SU-DHL-6 (cell line): ENCODE measurements around the gene DNAJC9.

Experiments
- H2AFZ ChIP-seq: fragments of 200-600 bp; sonication (generic); 2 replicates; pipeline ENCODE4 v1.6.1; 2014; ENCODE audit warnings: low read depth, mild to moderate bottlenecking, moderate library complexity, mixed read lengths, antibody characterized with exemption, low read length; ENCODE audit not compliant: severe bottlenecking
- H3F3A ChIP-seq: fragments of 200-600 bp; shearing (Covaris generic); 2 replicates; pipeline ENCODE4 v1.6.0; 2016; ENCODE audit warnings: antibody characterized with exemption, mild to moderate bottlenecking; ENCODE audit not compliant: insufficient read depth
- H3K27ac ChIP-seq: fragments of 200-600 bp; sonication (generic); 2 replicates; pipeline ENCODE4 v1.5.1; 2016; ENCODE audit warnings: low read depth, mild to moderate bottlenecking, low read length, moderate library complexity, mixed read lengths
- H3K27me3 ChIP-seq: fragments of 200-600 bp; sonication (generic), shearing (Covaris generic); 2 replicates; pipeline ENCODE4 v1.6.0; 2014; ENCODE audit warnings: mild to moderate bottlenecking, low read length
- H3K36me3 ChIP-seq: fragments of 200-600 bp; sonication (generic); 2 replicates; pipeline ENCODE4 v1.6.1; 2014; ENCODE audit warnings: mild to moderate bottlenecking, low read length, mixed read lengths
- H3K4me2 ChIP-seq: fragments of 300-600, 200-600 bp; shearing (Covaris generic), sonication (generic); 2 replicates; pipeline ENCODE4 v1.6.0; 2014; ENCODE audit warnings: low read length, low read depth, mild to moderate bottlenecking; ENCODE audit not compliant: poor library complexity, severe bottlenecking
- H3K4me3 ChIP-seq: fragments of 200-600 bp; sonication (generic); 2 replicates; pipeline ENCODE4 v1.5.1; 2014; ENCODE audit warnings: antibody characterized with exemption, low read length, mild to moderate bottlenecking, mixed read lengths; ENCODE audit not compliant: insufficient read depth, poor library complexity, severe bottlenecking
- H3K79me2 ChIP-seq: fragments of 200-600 bp; sonication (generic); 2 replicates; pipeline ENCODE4 v1.6.1; 2014; ENCODE audit warnings: mild to moderate bottlenecking, low read length, moderate library complexity; ENCODE audit not compliant: insufficient read depth
- H3K9ac ChIP-seq: fragments of 200-600 bp; sonication (generic); 2 replicates; pipeline ENCODE4 v1.7.0; 2014; ENCODE audit warnings: mild to moderate bottlenecking, low read length
- H3K9me2 ChIP-seq: fragments of 200-600 bp; sonication (generic); replicated peaks from 2 replicates; pipeline ENCODE4 v1.6.1; 2014; ENCODE audit warnings: low read length; ENCODE audit not compliant: insufficient read depth
- H3K9me3 ChIP-seq: fragments of 200-600 bp; sonication (generic); 2 replicates; pipeline ENCODE4 v1.6.1; 2014; ENCODE audit warnings: low read length, mixed read lengths; ENCODE audit not compliant: insufficient read depth
- H4K20me1 ChIP-seq: fragments of 200-600 bp; sonication (generic); 2 replicates; pipeline ENCODE4 v1.6.1; 2014; ENCODE audit warnings: low read depth, mild to moderate bottlenecking, antibody characterized with exemption, low read length, moderate library complexity, mixed read lengths
- EZH2phosphoT487 ChIP-seq: fragments of 200-600 bp; sonication (generic), shearing (Covaris generic); conservative IDR thresholded peaks from 2 replicates; pipeline ENCODE4 v1.6.1; 2018; ENCODE audit warnings: mild to moderate bottlenecking, antibody characterized with exemption, low read length, moderate library complexity, mixed read lengths
- TF ChIP-seq, protein P1 (sequence below): fragments of 200-600 bp; sonication (generic); IDR thresholded peaks from one replicate; pipeline ENCODE4 v1.5.1; 2017; ENCODE audit warnings: antibody characterized with exemption, mild to moderate bottlenecking, low read length, moderate library complexity; ENCODE audit not compliant: insufficient read depth, poor library complexity, severe bottlenecking

Gene DNAJC9

DNA sequence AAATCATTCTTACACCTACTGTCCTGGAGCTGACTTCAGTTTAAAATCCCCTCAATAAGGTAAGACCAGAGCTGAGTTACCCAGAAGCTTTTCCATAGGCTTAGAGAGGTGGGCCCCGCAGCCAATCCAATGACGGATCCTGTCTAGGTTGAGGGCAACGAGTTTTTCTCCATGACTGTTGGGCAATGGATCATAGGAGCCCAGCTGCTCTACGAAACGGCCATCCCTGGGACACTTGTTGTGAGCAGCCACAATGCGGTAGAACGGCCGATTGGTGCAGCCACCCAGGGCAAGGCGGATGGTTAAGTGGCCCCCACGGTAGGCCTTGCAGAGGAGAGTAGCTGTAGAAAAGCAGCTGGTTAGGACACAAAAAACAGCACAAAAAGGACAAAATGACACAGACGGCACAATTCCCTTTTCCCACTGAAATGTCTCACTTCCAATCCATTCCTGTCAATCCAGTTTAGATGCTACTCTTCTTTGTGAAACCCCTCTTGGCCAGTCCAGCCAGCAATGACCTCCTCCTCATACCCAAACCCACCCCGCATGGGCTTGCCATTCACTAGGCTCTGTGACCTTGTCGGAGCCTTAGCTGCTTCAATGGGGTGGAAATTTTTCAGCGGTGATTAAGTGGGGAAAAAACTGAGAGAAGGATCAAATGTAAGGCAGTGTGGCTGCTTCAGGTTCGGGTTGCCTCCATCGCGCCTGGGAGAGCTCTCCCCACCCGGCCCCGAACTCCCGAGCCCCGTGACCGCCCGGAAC lies 4.8 kb upstream of the DNAJC9 start:
- Histone ChIP-seq H3K4me3 (peak overlapping the region; percentile 97), H3K27ac (peak overlapping the region; percentile 73), H3F3A (peaks cover 33% of the 10 kb centered on the region), H2AFZ (peak overlapping the region; percentile 45), H3K79me2 (peaks cover 45% of the 10 kb centered on the region), H3K9me3 (no peaks in the 10 kb centered on the region), H4K20me1 (no peaks in the 10 kb centered on the region), H3K27me3 (no peaks in the 10 kb centered on the region), H3K36me3 (peaks cover 4% of the 10 kb centered on the region; the same call in 1 of the 2 replicates), H3K9me2 (no peaks in the 10 kb centered on the region), H3K4me2 (peak overlapping the region; percentile 89), H3K9ac (peak overlapping the region; percentile 98)
- no peak for TF ChIP-seq EZH2phosphoT487
- TF ChIP-seq, protein P1, sequence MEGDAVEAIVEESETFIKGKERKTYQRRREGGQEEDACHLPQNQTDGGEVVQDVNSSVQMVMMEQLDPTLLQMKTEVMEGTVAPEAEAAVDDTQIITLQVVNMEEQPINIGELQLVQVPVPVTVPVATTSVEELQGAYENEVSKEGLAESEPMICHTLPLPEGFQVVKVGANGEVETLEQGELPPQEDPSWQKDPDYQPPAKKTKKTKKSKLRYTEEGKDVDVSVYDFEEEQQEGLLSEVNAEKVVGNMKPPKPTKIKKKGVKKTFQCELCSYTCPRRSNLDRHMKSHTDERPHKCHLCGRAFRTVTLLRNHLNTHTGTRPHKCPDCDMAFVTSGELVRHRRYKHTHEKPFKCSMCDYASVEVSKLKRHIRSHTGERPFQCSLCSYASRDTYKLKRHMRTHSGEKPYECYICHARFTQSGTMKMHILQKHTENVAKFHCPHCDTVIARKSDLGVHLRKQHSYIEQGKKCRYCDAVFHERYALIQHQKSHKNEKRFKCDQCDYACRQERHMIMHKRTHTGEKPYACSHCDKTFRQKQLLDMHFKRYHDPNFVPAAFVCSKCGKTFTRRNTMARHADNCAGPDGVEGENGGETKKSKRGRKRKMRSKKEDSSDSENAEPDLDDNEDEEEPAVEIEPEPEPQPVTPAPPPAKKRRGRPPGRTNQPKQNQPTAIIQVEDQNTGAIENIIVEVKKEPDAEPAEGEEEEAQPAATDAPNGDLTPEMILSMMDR, result no peak

DNA sequence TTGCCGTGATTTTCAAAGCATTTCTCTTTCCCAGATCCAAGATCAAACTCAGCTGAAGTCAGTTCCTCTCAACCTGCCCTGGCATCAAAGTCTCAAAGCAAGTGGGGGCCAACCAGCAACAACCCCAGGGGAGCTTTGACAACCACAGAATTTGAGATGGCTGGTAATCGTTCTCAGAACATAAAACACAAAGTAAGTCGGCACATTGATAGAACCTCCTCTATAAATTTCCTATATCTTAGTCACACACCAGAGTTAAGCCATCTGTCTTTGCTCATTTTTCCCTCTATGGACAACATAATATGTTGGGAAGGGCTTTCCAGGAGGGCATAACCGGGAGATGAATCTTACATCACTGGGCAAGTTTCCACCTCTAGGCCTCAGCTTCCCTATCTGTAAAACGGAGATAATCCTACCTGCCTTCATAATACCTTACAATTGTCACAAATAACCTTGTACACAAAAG lies 1.2 kb upstream of the DNAJC9 start:
- Histone ChIP-seq H3K9me2 (no peaks in the 10 kb centered on the region), H3K4me2 (peak overlapping the region; percentile 93), H4K20me1 (peaks cover 8% of the 10 kb centered on the region; the same call in 1 of the 2 replicates), H3K27me3 (no peaks in the 10 kb centered on the region), H3K4me3 (no peak overlapping the region), H3K9ac (peak overlapping the region; percentile 86), H3F3A (peaks cover 30% of the 10 kb centered on the region), H3K27ac (peak overlapping the region; percentile 88), H2AFZ (no peak overlapping the region), H3K79me2 (peaks cover 71% of the 10 kb centered on the region), H3K36me3 (peaks cover 27% of the 10 kb centered on the region), H3K9me3 (no peaks in the 10 kb centered on the region)
- TF ChIP-seq, protein P1, result no peak
- no peak for TF ChIP-seq EZH2phosphoT487

DNA sequence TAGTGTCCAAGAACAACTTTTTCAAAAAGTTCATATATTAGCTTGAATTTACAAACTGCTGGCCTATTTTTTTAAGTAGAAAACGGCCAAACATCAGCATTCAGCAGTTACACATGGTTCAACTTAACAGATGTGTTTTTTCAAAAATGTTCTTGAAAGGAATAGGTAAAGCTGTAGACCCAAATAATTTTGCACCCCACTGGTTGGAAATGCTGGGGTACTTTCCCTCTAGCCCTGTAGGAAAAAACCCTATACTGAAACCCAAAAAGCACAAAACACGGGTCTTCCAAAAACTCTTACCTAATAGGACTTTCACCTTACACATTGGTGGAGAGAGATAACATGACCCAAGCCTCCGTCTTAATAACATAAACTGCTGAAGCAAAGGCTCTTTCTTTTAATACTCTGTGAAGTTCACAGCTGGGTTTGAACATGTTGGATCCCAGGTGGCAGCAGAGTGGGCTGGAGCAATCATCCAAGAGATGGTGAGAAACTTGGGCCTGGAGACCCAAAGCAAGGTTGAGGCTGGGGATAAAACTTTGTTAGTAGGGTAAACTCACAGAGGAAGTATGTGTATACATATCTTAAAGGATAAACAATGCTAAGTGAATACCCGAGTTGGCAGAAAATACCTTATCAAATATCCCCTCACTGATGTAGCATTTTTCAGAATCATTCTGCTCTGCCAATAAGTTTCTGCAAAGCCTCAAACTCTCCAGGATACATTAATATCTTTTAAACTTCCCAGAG lies 629 bp upstream of the DNAJC9 start:
- peaks cover 67% of the 10 kb centered on the region for H3K79me2 ChIP-seq
- H4K20me1 ChIP-seq, result peaks cover 8% of the 10 kb centered on the region; the same call in 1 of the 2 replicates
- peak overlapping the region; percentile 86 for H3K9ac ChIP-seq
- no peaks in the 10 kb centered on the region for H3K27me3 ChIP-seq
- H3K4me2 ChIP-seq, result peak overlapping the region; percentile 93
- no peak overlapping the region for H2AFZ ChIP-seq
- no peaks in the 10 kb centered on the region for H3K9me3 ChIP-seq
- no peaks in the 10 kb centered on the region for H3K9me2 ChIP-seq
- peaks cover 28% of the 10 kb centered on the region for H3K36me3 ChIP-seq
- TF ChIP-seq EZH2phosphoT487, result no peak
- TF ChIP-seq, protein P1, result no peak
- peak overlapping the region; percentile 88 for H3K27ac ChIP-seq
- peak overlapping the region; percentile 90 for H3K4me3 ChIP-seq
- H3F3A ChIP-seq, result peaks cover 30% of the 10 kb centered on the region
